ENCODE measurements around the gene EIF4G3.

EIF4G3 gene

DNA sequence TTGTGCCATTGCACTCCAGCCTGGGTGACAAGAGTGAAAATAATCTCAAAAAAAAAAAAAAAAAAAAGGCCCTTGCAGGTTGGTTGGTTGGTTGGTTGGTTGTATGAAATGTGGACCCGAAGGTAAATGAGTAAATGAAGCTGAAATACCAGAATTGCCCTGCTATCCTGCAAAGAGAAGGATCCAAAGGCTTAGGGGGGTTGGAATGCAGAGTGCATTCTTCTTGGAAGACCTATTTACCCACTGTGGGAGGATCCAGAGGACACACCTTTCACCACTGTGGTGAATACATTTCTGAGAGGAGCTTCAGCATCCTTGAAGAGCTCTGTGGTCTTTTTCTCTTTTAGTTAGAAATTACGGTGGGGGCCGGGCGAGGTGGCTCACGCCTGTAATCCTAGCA lies 28.7 kb upstream of the EIF4G3 start:
- TF ChIP-seq NFIC (IDR thresholded peaks at IDR 0.05) (no peak), TCF12 (IDR thresholded peaks at IDR 0.05; ENCODE audit: low read depth) (no peak), YY1 (IDR thresholded peaks at IDR 0.05; ENCODE audit: low read depth) (no peak), CEBPB (IDR thresholded peaks at IDR 0.05) (no peak), TEAD4 (IDR thresholded peaks at IDR 0.05) (no peak), FOXM1 (IDR thresholded peaks at IDR 0.05; ENCODE audit: borderline replicate concordance, low read depth) (no peak), ZBTB7A (IDR thresholded peaks at IDR 0.05; ENCODE audit: low read depth) (no peak), EP300 (IDR thresholded peaks at IDR 0.05; ENCODE audit: borderline replicate concordance) (no peak), RAD21 (IDR thresholded peaks at IDR 0.05; ENCODE audit: low read depth) (no peak), CREB1 (IDR thresholded peaks at IDR 0.05; ENCODE audit: low read depth) (no peak), TAF1 (IDR thresholded peaks at IDR 0.05; ENCODE audit: low read depth) (no peak)
- TF ChIP-seq, protein P1, sequence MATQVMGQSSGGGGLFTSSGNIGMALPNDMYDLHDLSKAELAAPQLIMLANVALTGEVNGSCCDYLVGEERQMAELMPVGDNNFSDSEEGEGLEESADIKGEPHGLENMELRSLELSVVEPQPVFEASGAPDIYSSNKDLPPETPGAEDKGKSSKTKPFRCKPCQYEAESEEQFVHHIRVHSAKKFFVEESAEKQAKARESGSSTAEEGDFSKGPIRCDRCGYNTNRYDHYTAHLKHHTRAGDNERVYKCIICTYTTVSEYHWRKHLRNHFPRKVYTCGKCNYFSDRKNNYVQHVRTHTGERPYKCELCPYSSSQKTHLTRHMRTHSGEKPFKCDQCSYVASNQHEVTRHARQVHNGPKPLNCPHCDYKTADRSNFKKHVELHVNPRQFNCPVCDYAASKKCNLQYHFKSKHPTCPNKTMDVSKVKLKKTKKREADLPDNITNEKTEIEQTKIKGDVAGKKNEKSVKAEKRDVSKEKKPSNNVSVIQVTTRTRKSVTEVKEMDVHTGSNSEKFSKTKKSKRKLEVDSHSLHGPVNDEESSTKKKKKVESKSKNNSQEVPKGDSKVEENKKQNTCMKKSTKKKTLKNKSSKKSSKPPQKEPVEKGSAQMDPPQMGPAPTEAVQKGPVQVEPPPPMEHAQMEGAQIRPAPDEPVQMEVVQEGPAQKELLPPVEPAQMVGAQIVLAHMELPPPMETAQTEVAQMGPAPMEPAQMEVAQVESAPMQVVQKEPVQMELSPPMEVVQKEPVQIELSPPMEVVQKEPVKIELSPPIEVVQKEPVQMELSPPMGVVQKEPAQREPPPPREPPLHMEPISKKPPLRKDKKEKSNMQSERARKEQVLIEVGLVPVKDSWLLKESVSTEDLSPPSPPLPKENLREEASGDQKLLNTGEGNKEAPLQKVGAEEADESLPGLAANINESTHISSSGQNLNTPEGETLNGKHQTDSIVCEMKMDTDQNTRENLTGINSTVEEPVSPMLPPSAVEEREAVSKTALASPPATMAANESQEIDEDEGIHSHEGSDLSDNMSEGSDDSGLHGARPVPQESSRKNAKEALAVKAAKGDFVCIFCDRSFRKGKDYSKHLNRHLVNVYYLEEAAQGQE (IDR thresholded peaks at IDR 0.05; ENCODE audit: low read depth), result no peak
- TF ChIP-seq, protein P2, sequence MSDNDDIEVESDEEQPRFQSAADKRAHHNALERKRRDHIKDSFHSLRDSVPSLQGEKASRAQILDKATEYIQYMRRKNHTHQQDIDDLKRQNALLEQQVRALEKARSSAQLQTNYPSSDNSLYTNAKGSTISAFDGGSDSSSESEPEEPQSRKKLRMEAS (IDR thresholded peaks at IDR 0.05), result no peak

DNA sequence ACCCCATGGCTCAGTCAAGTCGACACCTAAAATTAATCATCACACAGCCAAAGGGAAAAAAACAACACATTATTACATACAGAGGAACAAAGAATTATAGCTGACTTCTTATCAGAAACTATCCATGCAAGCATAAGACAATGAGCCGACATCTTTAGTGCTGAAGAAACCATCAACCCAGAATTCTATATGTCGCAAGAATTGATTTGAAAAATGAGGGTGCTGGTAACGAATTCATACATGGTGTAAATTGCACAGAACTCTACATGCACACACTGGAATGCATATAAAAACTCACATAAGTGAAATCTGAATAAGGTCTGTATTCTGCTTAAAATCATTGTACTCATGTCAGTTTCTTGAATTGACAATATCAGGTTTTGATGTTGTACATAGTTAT lies 25.0 kb upstream of the EIF4G3 start:
- no peak for TF ChIP-seq TAF1 (IDR thresholded peaks at IDR 0.05; ENCODE audit: low read depth)
- TF ChIP-seq, protein P2 (IDR thresholded peaks at IDR 0.05), result no peak
- TF ChIP-seq EGR1 (IDR thresholded peaks at IDR 0.05), result no peak
- TF ChIP-seq YY1 (IDR thresholded peaks at IDR 0.05; ENCODE audit: low read depth), result no peak
- TF ChIP-seq CREB1 (IDR thresholded peaks at IDR 0.05; ENCODE audit: low read depth), result no peak
- TF ChIP-seq, protein P1 (IDR thresholded peaks at IDR 0.05; ENCODE audit: low read depth), result no peak
- no peak for TF ChIP-seq NFIC (IDR thresholded peaks at IDR 0.05)
- TF ChIP-seq FOXM1 (IDR thresholded peaks at IDR 0.05; ENCODE audit: borderline replicate concordance, low read depth), result no peak
- TF ChIP-seq EP300 (IDR thresholded peaks at IDR 0.05; ENCODE audit: borderline replicate concordance), result no peak
- TF ChIP-seq TCF12 (IDR thresholded peaks at IDR 0.05; ENCODE audit: low read depth), result no peak
- TF ChIP-seq RAD21 (IDR thresholded peaks at IDR 0.05; ENCODE audit: low read depth), result no peak
- TF ChIP-seq TEAD4 (IDR thresholded peaks at IDR 0.05), result no peak
- no peak for TF ChIP-seq CEBPB (IDR thresholded peaks at IDR 0.05)
- TF ChIP-seq, protein P3, sequence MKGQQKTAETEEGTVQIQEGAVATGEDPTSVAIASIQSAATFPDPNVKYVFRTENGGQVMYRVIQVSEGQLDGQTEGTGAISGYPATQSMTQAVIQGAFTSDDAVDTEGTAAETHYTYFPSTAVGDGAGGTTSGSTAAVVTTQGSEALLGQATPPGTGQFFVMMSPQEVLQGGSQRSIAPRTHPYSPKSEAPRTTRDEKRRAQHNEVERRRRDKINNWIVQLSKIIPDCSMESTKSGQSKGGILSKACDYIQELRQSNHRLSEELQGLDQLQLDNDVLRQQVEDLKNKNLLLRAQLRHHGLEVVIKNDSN (IDR thresholded peaks at IDR 0.05), result no peak
- no peak for TF ChIP-seq ZBTB7A (IDR thresholded peaks at IDR 0.05; ENCODE audit: low read depth)

DNA sequence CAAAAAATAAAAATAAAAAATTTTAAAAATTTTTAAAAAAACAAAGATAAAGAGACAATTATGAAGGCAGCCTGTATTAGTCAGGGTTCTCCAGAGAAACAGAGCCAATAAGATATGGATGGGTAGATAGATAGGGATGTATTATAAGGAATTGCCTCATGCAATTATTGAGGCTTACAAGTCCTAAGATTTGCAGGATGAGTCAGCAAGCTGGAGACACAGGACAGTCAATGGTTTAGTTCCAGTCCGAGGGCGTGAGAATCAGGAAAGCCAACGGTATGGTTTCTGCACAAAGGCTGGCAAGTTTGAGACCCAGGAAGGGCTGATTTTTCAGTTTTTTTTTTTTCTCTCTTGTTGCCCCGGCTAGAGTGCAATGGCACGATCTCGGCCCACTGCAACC lies 24.1 kb upstream of the EIF4G3 start:
- no peak for TF ChIP-seq CREB1 (IDR thresholded peaks at IDR 0.05; ENCODE audit: low read depth)
- TF ChIP-seq RAD21 (IDR thresholded peaks at IDR 0.05; ENCODE audit: low read depth), result no peak
- no peak for TF ChIP-seq EGR1 (IDR thresholded peaks at IDR 0.05)
- TF ChIP-seq CEBPB (IDR thresholded peaks at IDR 0.05), result no peak
- TF ChIP-seq NFIC (IDR thresholded peaks at IDR 0.05), result no peak
- TF ChIP-seq YY1 (IDR thresholded peaks at IDR 0.05; ENCODE audit: low read depth), result no peak
- no peak for TF ChIP-seq FOXM1 (IDR thresholded peaks at IDR 0.05; ENCODE audit: borderline replicate concordance, low read depth)
- TF ChIP-seq TEAD4 (IDR thresholded peaks at IDR 0.05), result no peak
- no peak for TF ChIP-seq EP300 (IDR thresholded peaks at IDR 0.05; ENCODE audit: borderline replicate concordance)
- TF ChIP-seq, protein P2 (IDR thresholded peaks at IDR 0.05), result no peak
- no peak for TF ChIP-seq ZBTB7A (IDR thresholded peaks at IDR 0.05; ENCODE audit: low read depth)
- TF ChIP-seq, protein P3 (IDR thresholded peaks at IDR 0.05), result no peak
- no peak for TF ChIP-seq TAF1 (IDR thresholded peaks at IDR 0.05; ENCODE audit: low read depth)
- TF ChIP-seq, protein P1 (IDR thresholded peaks at IDR 0.05; ENCODE audit: low read depth), result no peak
- no peak for TF ChIP-seq TCF12 (IDR thresholded peaks at IDR 0.05; ENCODE audit: low read depth)

DNA sequence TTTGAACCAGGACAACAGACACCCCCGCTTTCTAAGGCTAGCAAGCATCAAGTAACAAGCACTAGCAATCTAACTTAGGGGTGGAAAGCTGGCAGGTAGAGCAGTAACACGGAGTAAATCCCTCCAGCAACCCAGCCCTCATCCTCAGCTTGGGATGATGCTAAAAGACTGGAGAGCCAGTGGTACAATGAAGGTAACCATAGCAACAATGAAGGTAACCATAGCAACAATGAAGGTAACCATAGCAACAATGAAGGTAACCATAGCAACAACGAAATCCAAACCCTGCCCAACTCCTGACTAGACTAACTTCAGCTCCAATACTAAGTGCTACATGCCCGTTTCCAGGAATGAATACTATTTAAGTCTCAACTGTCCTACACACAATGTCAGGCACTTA lies 22.2 kb upstream of the EIF4G3 start:
- TF ChIP-seq ZBTB7A (IDR thresholded peaks at IDR 0.05; ENCODE audit: low read depth) (no peak), EGR1 (IDR thresholded peaks at IDR 0.05) (no peak)
